DND-41 (cell line): Measurements from ENCODE around the gene CLDN10.

Source experiments
- EZH2 ChIP-seq: IDR thresholded peaks from 3 replicates; pipeline ENCODE4 v1.6.1; 2012; ENCODE audit warnings: borderline replicate concordance, low read depth, mild to moderate bottlenecking, moderate library complexity, low read length, inconsistent platforms; ENCODE audit not compliant: severe bottlenecking
- TF ChIP-seq, protein P1 (sequence below): IDR thresholded peaks from 2 replicates; pipeline ENCODE4 v1.5.1; 2012; ENCODE audit warnings: borderline replicate concordance, low read length, moderate library complexity, mild to moderate bottlenecking; ENCODE audit not compliant: poor library complexity, severe bottlenecking; ENCODE audit errors: extremely low read depth

DNA sequence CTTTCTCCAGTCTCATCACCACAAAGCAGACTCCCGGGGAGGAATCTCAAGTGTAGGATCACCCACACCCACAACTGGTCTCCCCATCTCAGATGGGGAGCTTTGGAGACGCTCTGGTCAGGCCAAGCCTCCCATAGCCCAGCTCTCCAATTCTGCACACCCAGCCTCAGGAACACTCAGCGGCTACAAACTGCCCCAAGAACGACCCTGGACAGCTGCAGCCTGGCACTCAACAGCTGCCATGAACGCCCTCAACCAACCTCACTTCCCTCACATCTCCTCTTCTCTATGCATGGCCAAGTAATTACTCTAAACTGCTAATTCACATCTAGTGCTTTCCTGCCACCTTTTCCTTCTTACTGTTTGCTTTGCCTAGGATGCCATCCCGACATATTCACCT, 49.4 kb downstream of the CLDN10 start:
- TF ChIP-seq, protein P1, sequence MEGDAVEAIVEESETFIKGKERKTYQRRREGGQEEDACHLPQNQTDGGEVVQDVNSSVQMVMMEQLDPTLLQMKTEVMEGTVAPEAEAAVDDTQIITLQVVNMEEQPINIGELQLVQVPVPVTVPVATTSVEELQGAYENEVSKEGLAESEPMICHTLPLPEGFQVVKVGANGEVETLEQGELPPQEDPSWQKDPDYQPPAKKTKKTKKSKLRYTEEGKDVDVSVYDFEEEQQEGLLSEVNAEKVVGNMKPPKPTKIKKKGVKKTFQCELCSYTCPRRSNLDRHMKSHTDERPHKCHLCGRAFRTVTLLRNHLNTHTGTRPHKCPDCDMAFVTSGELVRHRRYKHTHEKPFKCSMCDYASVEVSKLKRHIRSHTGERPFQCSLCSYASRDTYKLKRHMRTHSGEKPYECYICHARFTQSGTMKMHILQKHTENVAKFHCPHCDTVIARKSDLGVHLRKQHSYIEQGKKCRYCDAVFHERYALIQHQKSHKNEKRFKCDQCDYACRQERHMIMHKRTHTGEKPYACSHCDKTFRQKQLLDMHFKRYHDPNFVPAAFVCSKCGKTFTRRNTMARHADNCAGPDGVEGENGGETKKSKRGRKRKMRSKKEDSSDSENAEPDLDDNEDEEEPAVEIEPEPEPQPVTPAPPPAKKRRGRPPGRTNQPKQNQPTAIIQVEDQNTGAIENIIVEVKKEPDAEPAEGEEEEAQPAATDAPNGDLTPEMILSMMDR = no peak
- no peak for TF ChIP-seq EZH2
